H9 (cell line): Measurements from ENCODE around the gene FRS3. TPM values are rescaled to one million over a fixed set of nuclear protein-coding genes. Genes with fewer than 3 reads are reported as not detected.

Source experiments
- DNase-seq: peaks from one replicate; pipeline ENCODE4 v3.0.0-alpha.2; 2017
- H2AFZ ChIP-seq: one replicate; pipeline ENCODE4 v1.6.1; 2013; ENCODE audit warnings: mild to moderate bottlenecking, low read length, control low read depth, moderate library complexity
- H2AK5ac ChIP-seq: 2 replicates; pipeline ENCODE4 v1.6.1; 2013; ENCODE audit warnings: low read length, control low read depth, mixed read lengths; ENCODE audit not compliant: insufficient read length
- H2BK120ac ChIP-seq: one replicate; pipeline ENCODE4 v1.6.1; 2013; ENCODE audit warnings: low read depth, mild to moderate bottlenecking, low read length, control low read depth, inconsistent platforms; ENCODE audit not compliant: poor library complexity, severe bottlenecking
- H2BK12ac ChIP-seq: 2 replicates; pipeline ENCODE4 v1.6.1; 2013; ENCODE audit warnings: low read length, control low read depth, mixed read lengths, low read depth; ENCODE audit not compliant: insufficient read length
- H2BK15ac ChIP-seq: 2 replicates; pipeline ENCODE4 v1.6.1; 2013; ENCODE audit warnings: low read depth, low read length, control low read depth
- H2BK20ac ChIP-seq: one replicate; pipeline ENCODE4 v1.6.1; 2013; ENCODE audit warnings: low read depth, mild to moderate bottlenecking, low read length, control low read depth, inconsistent platforms; ENCODE audit not compliant: poor library complexity, severe bottlenecking
- H2BK5ac ChIP-seq: 2 replicates; pipeline ENCODE4 v1.6.1; 2013; ENCODE audit warnings: low read length, control low read depth, mixed read lengths; ENCODE audit not compliant: insufficient read length
- H3K14ac ChIP-seq: 2 replicates; pipeline ENCODE4 v1.6.1; 2013; ENCODE audit warnings: low read length, control low read depth; ENCODE audit not compliant: insufficient read depth
- H3K18ac ChIP-seq: 2 replicates; pipeline ENCODE4 v1.6.1; 2013; ENCODE audit warnings: low read depth, mild to moderate bottlenecking, mixed read lengths, low read length, control low read depth; ENCODE audit not compliant: insufficient read length
- H3K23ac ChIP-seq: 2 replicates; pipeline ENCODE4 v1.6.1; 2013; ENCODE audit warnings: low read length, control low read depth, mixed read lengths, low read depth; ENCODE audit not compliant: insufficient read length
- H3K23me2 ChIP-seq: 2 replicates; pipeline ENCODE4 v1.6.1; 2013; ENCODE audit warnings: low read depth, mild to moderate bottlenecking, mixed read lengths, low read length, control low read depth; ENCODE audit not compliant: insufficient read length, poor library complexity, severe bottlenecking
- H3K27ac ChIP-seq: 2 replicates; pipeline ENCODE4 v1.5.1; 2013; ENCODE audit warnings: low read length, control low read depth, mixed read lengths, low read depth; ENCODE audit not compliant: insufficient read length
- H3K27me3 ChIP-seq: 2 replicates; pipeline ENCODE4 v1.6.1; 2013; ENCODE audit warnings: low read length, control low read depth, inconsistent platforms; ENCODE audit not compliant: insufficient read depth
- H3K4ac ChIP-seq: 2 replicates; pipeline ENCODE4 v1.6.1; 2013; ENCODE audit warnings: low read depth, mild to moderate bottlenecking, control low read depth, inconsistent platforms, low read length, moderate library complexity
- H3K4me1 ChIP-seq: 2 replicates; pipeline ENCODE4 v1.6.1; 2013; ENCODE audit warnings: low read length, control low read depth, inconsistent platforms; ENCODE audit not compliant: insufficient read depth
- H3K4me2 ChIP-seq: 2 replicates; pipeline ENCODE4 v1.6.1; 2013; ENCODE audit warnings: low read length, control low read depth, mixed read lengths; ENCODE audit not compliant: insufficient read length, insufficient read depth
- H3K56ac ChIP-seq: 2 replicates; pipeline ENCODE4 v1.6.1; 2013; ENCODE audit warnings: low read depth, mild to moderate bottlenecking, mixed read lengths, low read length, control low read depth; ENCODE audit not compliant: insufficient read length
- H3K79me1 ChIP-seq: 2 replicates; pipeline ENCODE4 v1.6.1; 2013; ENCODE audit warnings: low read depth, mild to moderate bottlenecking, moderate library complexity, low read length, control low read depth, inconsistent platforms; ENCODE audit not compliant: insufficient read depth, poor library complexity, severe bottlenecking
- H3K79me2 ChIP-seq: 2 replicates; pipeline ENCODE4 v1.6.1; 2013; ENCODE audit warnings: low read length, control low read depth, inconsistent platforms; ENCODE audit not compliant: insufficient read depth
- H3K9ac ChIP-seq: 2 replicates; pipeline ENCODE4 v1.6.1; 2013; ENCODE audit warnings: low read length, control low read depth, mixed read lengths; ENCODE audit not compliant: insufficient read length; ENCODE audit errors: extremely low read depth
- H3K9me3 ChIP-seq: one replicate; pipeline ENCODE4 v1.6.1; 2013; ENCODE audit warnings: low read depth, low read length, inconsistent platforms; ENCODE audit not compliant: control insufficient read depth
- H3T11ph ChIP-seq: one replicate; pipeline ENCODE4 v1.6.1; 2013; ENCODE audit warnings: mild to moderate bottlenecking, low read length, control low read depth, inconsistent platforms
- H4K20me1 ChIP-seq: one replicate; pipeline ENCODE4 v1.6.1; 2013; ENCODE audit not compliant: control insufficient read depth, insufficient read length, insufficient read depth
- H4K5ac ChIP-seq: 2 replicates; pipeline ENCODE4 v1.6.1; 2013; ENCODE audit warnings: low read depth, mild to moderate bottlenecking, mixed read lengths, low read length, control low read depth; ENCODE audit not compliant: insufficient read length
- H4K8ac ChIP-seq: replicated peaks from 2 replicates; pipeline ENCODE4 v1.6.1; 2013; ENCODE audit warnings: low read length, control low read depth, mixed read lengths, low read depth; ENCODE audit not compliant: insufficient read length
- H4K91ac ChIP-seq: 2 replicates; pipeline ENCODE4 v1.6.1; 2013; ENCODE audit warnings: low read depth, mild to moderate bottlenecking, moderate library complexity, mixed read lengths, low read length, control low read depth; ENCODE audit not compliant: insufficient read length
- H3K27ac Mint-ChIP-seq, 3 experiments: 2 replicates in 2 of 3; 3 replicates in 1 of 3; pipeline ENCODE4 v1.8.0; 2020 to 2021; ENCODE audit warnings: mixed read lengths in 3 of 3, mild to moderate bottlenecking in 1 of 3, moderate library complexity in 1 of 3
- H3K27me3 Mint-ChIP-seq: 2 replicates; pipeline ENCODE4 v1.8.0; 2021; ENCODE audit warnings: low read depth, mild to moderate bottlenecking, moderate library complexity, mixed read lengths
- H3K36me3 Mint-ChIP-seq, 3 experiments: 2 replicates in 2 of 3; 3 replicates in 1 of 3; pipeline ENCODE4 v1.8.0; 2020 to 2021; ENCODE audit warnings: low read depth in 3 of 3, mixed read lengths in 3 of 3; ENCODE audit not compliant: insufficient read depth in 1 of 3
- H3K4me1 Mint-ChIP-seq, 2 experiments: 2 replicates each; pipeline ENCODE4 v1.8.0; 2020; ENCODE audit warnings: mixed read lengths in 2 of 2
- H3K4me3 Mint-ChIP-seq, 2 experiments: 2 replicates in 1 of 2; 3 replicates in 1 of 2; pipeline ENCODE4 v1.8.0; 2020 to 2021; ENCODE audit warnings: mild to moderate bottlenecking in 2 of 2, mixed read lengths in 2 of 2, moderate library complexity in 1 of 2
- H3K9me3 Mint-ChIP-seq, 2 experiments: 2 replicates in 1 of 2; 3 replicates in 1 of 2; pipeline ENCODE4 v1.8.0; 2020; ENCODE audit warnings: mild to moderate bottlenecking in 2 of 2, mixed read lengths in 2 of 2, moderate library complexity in 1 of 2
- WGBS: extraction: QIAGEN DNeasy Blood & Tissue Kit; methylation state at CpG from one replicate; pipeline ENCODE4 v1.1.7; 2013; ENCODE audit warnings: missing lambda C conversion rate, low lambda C conversion rate, mixed read lengths; ENCODE audit not compliant: insufficient read length; ENCODE audit errors: extremely low coverage; 5-methylcytosine and 5-hydroxymethylcytosine counted together
- total RNA-seq: library from RNA; stranded (reverse); gene quantifications from 2 replicates; pipeline ENCODE4 v1.2.1, GENCODE V29; 2021
- TF ChIP-seq, protein P1 (sequence below): fragments of 200-600 bp; sonication (generic); conservative IDR thresholded peaks from 3 replicates; pipeline ENCODE4 v1.8.0; 2021; ENCODE audit warnings: antibody characterized with exemption, mild to moderate bottlenecking

The FRS3 gene
- total RNA-seq, 1 experiment from 2014 or later, result 4.8 TPM

DNA sequence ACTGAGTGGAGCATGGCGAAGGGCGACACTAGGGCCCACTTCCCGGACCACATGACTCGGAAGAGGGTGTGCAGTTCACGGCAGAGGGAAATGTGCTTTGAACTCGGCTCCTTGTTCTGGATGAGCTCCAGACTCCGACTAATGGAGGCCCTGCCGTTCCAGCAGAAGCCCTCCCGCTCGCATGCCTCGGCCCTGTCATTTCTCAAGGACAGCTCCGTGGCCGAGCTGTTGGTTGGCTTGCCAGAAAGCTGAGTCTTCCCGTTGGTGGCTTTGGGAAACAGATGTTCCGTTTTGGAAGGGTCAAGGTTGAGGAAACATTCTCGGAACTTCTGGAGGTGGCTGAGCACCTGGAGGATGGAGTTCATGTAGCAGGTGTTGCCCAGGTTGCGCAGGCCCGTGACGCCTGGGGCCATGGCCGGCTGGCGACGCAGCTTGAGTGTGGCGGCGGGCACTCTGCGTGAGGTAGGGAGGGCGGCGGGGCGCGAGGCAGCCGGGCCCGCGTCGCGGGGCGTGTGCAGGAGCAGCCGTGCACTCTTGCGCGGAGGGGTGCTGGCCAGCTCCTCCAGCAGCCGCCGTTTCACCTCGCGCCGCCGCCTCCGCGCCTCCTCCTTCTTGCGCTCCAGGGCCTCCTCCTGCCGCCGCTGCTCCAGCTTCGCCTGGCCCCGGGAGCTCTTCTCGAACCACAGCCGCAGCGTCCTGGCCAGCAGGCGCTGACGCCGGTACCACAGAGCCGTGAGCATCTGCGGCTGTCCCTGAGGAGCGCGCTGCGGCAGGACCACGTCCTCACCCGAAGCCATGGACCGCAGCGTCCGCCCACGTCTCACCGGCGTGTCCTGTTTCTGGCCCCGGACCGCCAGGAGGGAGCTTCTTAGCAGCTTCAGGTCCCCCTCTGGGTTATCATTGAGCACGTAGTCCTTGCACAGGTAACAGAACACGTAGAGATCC is 26.4 kb upstream of the FRS3 start:
- Histone ChIP-seq H3K9ac (no peak overlapping the region), H3K4me2 (no peak overlapping the region), H4K91ac (no peak overlapping the region), H2BK12ac (no peak overlapping the region), H3K4ac (no peak overlapping the region), H2BK120ac (no peak overlapping the region), H3K23ac (no peak overlapping the region), H4K20me1 (no peaks in the 10 kb centered on the region), H3K23me2 (no peaks in the 10 kb centered on the region), H2BK5ac (no peak overlapping the region), H3T11ph (no peak overlapping the region), H3K79me1 (no peaks in the 10 kb centered on the region), H2BK20ac (no peak overlapping the region), H4K8ac (no peak overlapping the region), H3K18ac (no peak overlapping the region), H3K56ac (no peak overlapping the region), H3K79me2 (no peaks in the 10 kb centered on the region), H3K27ac (no peak overlapping the region), H3K4me1 (no peaks in the 10 kb centered on the region), H3K27me3 (no peaks in the 10 kb centered on the region), H2AFZ (no peak overlapping the region), H2AK5ac (no peak overlapping the region), H2BK15ac (no peak overlapping the region), H3K9me3 (no peaks in the 10 kb centered on the region), H3K14ac (no peak overlapping the region), H4K5ac (no peak overlapping the region)
- Mint-ChIP-seq H3K4me1 (no peaks in the 10 kb centered on the region), H3K9me3 (no peaks in the 10 kb centered on the region), H3K4me3 (no peak overlapping the region), H3K27ac (no peak overlapping the region), H3K27me3 (no peaks in the 10 kb centered on the region), H3K36me3 (peaks cover 0 to 18% (median 9%) of the 10 kb centered on the region in 3 experiments; a peak in 5 of 7 replicates)
- no peak for DNase-seq
- no CpG with 5 or more reads among the region's 74 CpGs for WGBS
- TF ChIP-seq, protein P1, sequence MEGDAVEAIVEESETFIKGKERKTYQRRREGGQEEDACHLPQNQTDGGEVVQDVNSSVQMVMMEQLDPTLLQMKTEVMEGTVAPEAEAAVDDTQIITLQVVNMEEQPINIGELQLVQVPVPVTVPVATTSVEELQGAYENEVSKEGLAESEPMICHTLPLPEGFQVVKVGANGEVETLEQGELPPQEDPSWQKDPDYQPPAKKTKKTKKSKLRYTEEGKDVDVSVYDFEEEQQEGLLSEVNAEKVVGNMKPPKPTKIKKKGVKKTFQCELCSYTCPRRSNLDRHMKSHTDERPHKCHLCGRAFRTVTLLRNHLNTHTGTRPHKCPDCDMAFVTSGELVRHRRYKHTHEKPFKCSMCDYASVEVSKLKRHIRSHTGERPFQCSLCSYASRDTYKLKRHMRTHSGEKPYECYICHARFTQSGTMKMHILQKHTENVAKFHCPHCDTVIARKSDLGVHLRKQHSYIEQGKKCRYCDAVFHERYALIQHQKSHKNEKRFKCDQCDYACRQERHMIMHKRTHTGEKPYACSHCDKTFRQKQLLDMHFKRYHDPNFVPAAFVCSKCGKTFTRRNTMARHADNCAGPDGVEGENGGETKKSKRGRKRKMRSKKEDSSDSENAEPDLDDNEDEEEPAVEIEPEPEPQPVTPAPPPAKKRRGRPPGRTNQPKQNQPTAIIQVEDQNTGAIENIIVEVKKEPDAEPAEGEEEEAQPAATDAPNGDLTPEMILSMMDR, result no peak
